Thyroid gland (tissue), 4 donors: ENCODE data around the gene TMEM229B. TPM values are rescaled to one million over a fixed set of nuclear protein-coding genes. Genes with fewer than 3 reads are reported as not detected.

Experiments used
- DNase-seq, 2 donors: peaks; one replicate each; pipeline ENCODE4 v3.0.0-alpha.2; 2019
- H3K27ac ChIP-seq, 3 donors: fragments of 200-600 bp; sonication (generic); 1 replicate in 2 of 3; 2 replicates in 1 of 3; pipeline ENCODE4 v1.5.1; 2016 to 2019; ENCODE audit warnings: mild to moderate bottlenecking in 1 of 3, moderate library complexity in 1 of 3
- H3K27me3 ChIP-seq: fragments of 200-600 bp; sonication (generic); one replicate; pipeline ENCODE4 v1.5.1; 2019
- H3K36me3 ChIP-seq, 2 donors: fragments of 200-600 bp; sonication (generic); one replicate each; pipeline ENCODE4 v1.5.1; 2016 to 2019
- H3K4me1 ChIP-seq, 2 donors: fragments of 200-600 bp; sonication (generic); one replicate each; pipeline ENCODE4 v1.5.1; 2017 to 2019
- H3K4me3 ChIP-seq, 3 donors: fragments of 200-600 bp; sonication (generic); replicated peaks in 1 of 3; 1 replicate in 2 of 3; 2 replicates in 1 of 3; pipeline ENCODE4 v1.5.1; 2016; ENCODE audit warnings: mild to moderate bottlenecking in 1 of 3
- H3K9me3 ChIP-seq: fragments of 200-600 bp; sonication (generic); one replicate; pipeline ENCODE4 v1.5.1; 2017
- POLR2A ChIP-seq, 2 donors: fragments of 450-650 bp; IDR thresholded peaks; one replicate each; pipeline ENCODE4 v1.6.1; 2017; ENCODE audit warnings: antibody characterized with exemption in 2 of 2, mild to moderate bottlenecking in 2 of 2, moderate library complexity in 1 of 2
- WGBS, 2 donors: methylation state at CpG; one replicate each; pipeline ENCODE4 v1.1.5; 2017; 5-methylcytosine and 5-hydroxymethylcytosine counted together
- intact Hi-C: fragments of 100-400 bp; cut with DNase I; formaldehyde crosslinking; loops from one replicate; pipeline ENCODE4 v1.15.1; 2023
- total RNA-seq, 4 donors: library from RNA; depleted of rRNA; stranded (reverse); fragments of >200 nt; gene quantifications; one replicate each; pipeline ENCODE4 v1.2.3, GENCODE V29; 2016
- TF ChIP-seq, protein P1 (sequence below), 6 experiments: fragments of 200-600 bp in 3 of 6; fragments of 450-650 bp in 3 of 6; sonication (generic) in 3 of 6; IDR thresholded peaks; one replicate each; pipeline ENCODE4 v1.5.1; 2016 to 2019; ENCODE audit warnings: antibody characterized with exemption in 6 of 6, mild to moderate bottlenecking in 2 of 6, inconsistent platforms in 1 of 6, moderate library complexity in 1 of 6

The TMEM229B gene
- total RNA-seq, 4 donors from 2014 or later, result 27.3 to 63.5 (median 35.0) TPM

DNA sequence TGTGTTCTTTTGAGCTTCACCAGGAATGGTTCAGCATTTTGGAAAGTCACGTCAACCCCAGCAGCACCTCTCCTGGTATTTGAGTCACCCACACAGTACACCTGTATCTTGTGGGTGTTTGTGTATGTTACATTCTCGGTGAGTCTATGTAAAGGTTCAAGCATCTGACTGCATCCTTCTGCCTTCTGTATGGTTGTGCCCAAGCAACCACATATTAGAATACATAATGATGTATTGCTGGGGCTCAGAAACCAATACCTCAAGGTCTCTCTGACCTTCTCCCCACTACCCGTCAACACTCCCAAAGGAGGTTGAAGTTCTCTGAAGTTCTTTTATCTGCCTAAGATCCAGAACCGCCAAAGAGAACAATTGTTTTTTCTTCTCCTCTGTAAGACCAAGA lies 9.2 kb upstream of the TMEM229B start:
- Histone ChIP-seq H3K27ac (no peak overlapping the region), H3K27me3 (no peaks in the 10 kb centered on the region), H3K9me3 (no peaks in the 10 kb centered on the region), H3K4me3 (no peak overlapping the region), H3K4me1 (no peaks in the 10 kb centered on the region), H3K36me3 (no peaks in the 10 kb centered on the region)
- TF ChIP-seq, protein P1, sequence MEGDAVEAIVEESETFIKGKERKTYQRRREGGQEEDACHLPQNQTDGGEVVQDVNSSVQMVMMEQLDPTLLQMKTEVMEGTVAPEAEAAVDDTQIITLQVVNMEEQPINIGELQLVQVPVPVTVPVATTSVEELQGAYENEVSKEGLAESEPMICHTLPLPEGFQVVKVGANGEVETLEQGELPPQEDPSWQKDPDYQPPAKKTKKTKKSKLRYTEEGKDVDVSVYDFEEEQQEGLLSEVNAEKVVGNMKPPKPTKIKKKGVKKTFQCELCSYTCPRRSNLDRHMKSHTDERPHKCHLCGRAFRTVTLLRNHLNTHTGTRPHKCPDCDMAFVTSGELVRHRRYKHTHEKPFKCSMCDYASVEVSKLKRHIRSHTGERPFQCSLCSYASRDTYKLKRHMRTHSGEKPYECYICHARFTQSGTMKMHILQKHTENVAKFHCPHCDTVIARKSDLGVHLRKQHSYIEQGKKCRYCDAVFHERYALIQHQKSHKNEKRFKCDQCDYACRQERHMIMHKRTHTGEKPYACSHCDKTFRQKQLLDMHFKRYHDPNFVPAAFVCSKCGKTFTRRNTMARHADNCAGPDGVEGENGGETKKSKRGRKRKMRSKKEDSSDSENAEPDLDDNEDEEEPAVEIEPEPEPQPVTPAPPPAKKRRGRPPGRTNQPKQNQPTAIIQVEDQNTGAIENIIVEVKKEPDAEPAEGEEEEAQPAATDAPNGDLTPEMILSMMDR (IDR thresholded peaks at IDR 0.05), result no peak
- no peak for TF ChIP-seq POLR2A (IDR thresholded peaks at IDR 0.05)
- WGBS, 2 donors, result 92 to 95% methylated on average over 4 of the region's 4 CpGs
- intact Hi-C loops, result no loop called here
- DNase-seq, result no peak

DNA sequence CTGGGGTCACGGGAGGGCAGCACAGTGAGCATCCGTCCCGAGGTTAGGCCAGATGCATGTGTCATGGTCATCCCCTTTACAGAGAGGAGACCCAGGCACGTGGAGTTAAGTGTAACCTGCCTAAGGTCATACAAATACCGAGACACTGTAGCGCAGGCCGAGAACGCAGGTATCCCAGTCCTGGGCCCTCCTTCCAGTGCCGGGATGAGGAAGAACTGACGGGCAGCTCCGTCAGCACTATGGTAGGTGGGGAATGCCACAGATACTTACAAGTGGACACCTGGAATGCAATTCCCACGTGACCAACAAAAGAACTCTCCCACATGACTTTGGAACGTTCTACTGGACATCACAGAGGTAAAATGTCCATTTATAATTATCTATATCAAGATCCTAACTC lies 8.7 kb upstream of the TMEM229B start:
- Histone ChIP-seq H3K9me3 (no peaks in the 10 kb centered on the region), H3K4me3 (no peak overlapping the region), H3K4me1 (no peaks in the 10 kb centered on the region), H3K27me3 (no peaks in the 10 kb centered on the region), H3K36me3 (no peaks in the 10 kb centered on the region), H3K27ac (no peak overlapping the region)
- intact Hi-C loops, result no loop called here
- DNase-seq, result no peak
- no peak for TF ChIP-seq POLR2A (IDR thresholded peaks at IDR 0.05)
- TF ChIP-seq, protein P1 (IDR thresholded peaks at IDR 0.05), result no peak
- 85 to 86% methylated on average over 13 of the region's 13 CpGs for WGBS, 2 donors

DNA sequence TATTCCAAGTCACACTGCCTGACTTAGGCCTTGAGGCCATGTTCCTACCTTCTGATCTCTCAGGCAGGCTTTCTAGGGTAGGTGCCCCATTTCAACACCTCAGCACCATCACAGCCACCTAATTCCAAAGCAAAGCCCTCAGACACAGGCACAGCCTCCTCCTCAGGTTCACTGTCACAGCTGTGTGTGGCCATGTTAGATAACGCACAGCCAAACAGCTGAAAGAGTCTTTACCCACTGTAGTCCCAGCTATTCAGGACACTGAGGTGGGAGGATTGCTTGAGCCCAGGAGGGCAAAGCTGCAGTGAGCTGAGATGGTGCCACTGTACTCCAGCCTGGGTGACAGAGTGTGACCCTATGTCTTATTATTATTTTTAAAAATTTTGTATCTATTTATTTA lies 7.3 kb upstream of the TMEM229B start:
- Histone ChIP-seq H3K27me3 (no peaks in the 10 kb centered on the region), H3K4me1 (no peaks in the 10 kb centered on the region), H3K36me3 (no peaks in the 10 kb centered on the region), H3K27ac (no peak overlapping the region), H3K4me3 (no peak overlapping the region), H3K9me3 (no peaks in the 10 kb centered on the region)
- TF ChIP-seq, protein P1 (IDR thresholded peaks at IDR 0.05), result no peak
- no peak for TF ChIP-seq POLR2A (IDR thresholded peaks at IDR 0.05)
- no peak for DNase-seq
- intact Hi-C loops, result no loop called here
- 100% methylated on average over 1 of the region's 1 CpG for WGBS, 2 donors

DNA sequence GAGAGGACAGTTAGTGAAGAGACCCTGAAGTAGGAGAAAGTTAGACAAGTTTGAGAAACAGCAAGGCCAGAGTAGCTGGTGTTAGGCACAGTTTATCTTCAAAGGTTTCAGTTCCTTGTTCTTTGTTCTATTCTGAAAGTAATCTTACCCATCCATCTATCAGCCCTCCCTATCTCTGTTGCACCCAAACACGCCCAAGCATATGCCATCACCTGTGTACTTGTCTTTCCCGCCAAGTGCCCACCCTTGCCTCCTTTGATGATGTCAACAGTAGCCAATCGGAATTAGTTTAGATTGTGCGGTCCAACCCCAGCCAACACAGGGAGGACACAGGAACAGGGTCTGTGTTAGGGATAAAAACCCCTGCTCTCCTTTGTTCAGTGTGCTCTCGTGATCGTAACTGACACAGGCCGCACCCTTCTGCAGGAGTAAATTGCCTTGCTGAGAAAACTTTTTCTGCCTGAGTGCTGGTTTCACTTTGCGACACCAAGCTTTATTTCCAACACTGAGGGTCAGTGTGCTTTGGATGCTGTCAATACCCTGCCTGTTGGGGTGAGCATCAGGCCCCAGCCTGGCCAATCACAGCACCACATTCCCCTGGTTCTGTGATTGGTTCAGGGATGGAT lies 4.7 kb upstream of the TMEM229B start:
- TF ChIP-seq, protein P1 (IDR thresholded peaks at IDR 0.05), result no peak
- intact Hi-C loops, result no loop called here
- no peak overlapping the region for H3K27ac ChIP-seq
- no peak for DNase-seq
- no peaks in the 10 kb centered on the region for H3K27me3 ChIP-seq
- H3K4me3 ChIP-seq, result no peak overlapping the region
- no peaks in the 10 kb centered on the region for H3K9me3 ChIP-seq
- no peaks in the 10 kb centered on the region for H3K36me3 ChIP-seq
- no peaks in the 10 kb centered on the region for H3K4me1 ChIP-seq
- 97 to 98% methylated on average over 8 of the region's 8 CpGs for WGBS, 2 donors

- Histone ChIP-seq H3K9me3 (no peaks in the 10 kb centered on the region), H3K4me1 (no peaks in the 10 kb centered on the region), H3K27me3 (no peaks in the 10 kb centered on the region), H3K27ac (no peak overlapping the region), H3K4me3 (no peak overlapping the region), H3K36me3 (no peaks in the 10 kb centered on the region)
- 93 to 97% methylated on average over 3 of the region's 3 CpGs for WGBS, 2 donors
- no peak for DNase-seq
- TF ChIP-seq, protein P1 (IDR thresholded peaks at IDR 0.05), result no peak
- no peak for TF ChIP-seq POLR2A (IDR thresholded peaks at IDR 0.05)
- intact Hi-C loops, result no loop called here
These were observed 4.0 kb upstream of the TMEM229B start for GRCh38 chr14:67492538-67492937.
